ENCODE data around the gene ERGIC1.

Gene ERGIC1

DNA sequence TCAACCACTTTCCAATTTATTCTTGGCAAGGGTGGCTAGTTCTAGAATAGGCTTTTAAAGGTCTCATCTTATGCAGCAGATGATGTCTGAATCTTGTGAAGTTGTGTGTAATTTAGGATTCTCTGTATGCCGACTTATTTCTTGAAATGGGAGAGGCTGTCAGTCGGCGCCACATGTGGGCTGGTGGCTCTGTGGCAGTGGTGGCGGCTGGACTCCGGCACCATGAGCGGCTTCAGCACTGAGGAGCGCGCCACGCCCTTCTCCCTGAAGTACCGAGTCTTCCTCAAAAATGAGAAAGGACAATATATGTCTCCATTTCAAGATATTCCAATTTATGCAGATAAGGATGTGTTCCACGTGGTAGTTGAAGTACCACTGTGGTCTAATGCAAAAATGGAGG, 141.2 kb downstream of the ERGIC1 start:
- ATAC-seq (replicated peaks) (no peak), DNase-seq (no peak)
- Mint-ChIP-seq H3K27me3 (no peaks in the 10 kb centered on the region), H3K4me3 (no peak overlapping the region), H3K36me3 (ENCODE audit: insufficient read depth) (peaks cover 1% of the 10 kb centered on the region), H3K27ac (no peak overlapping the region), H3K4me1 (ENCODE audit: low read depth in 2 of 2) (peaks cover 0 to 4% of the 10 kb centered on the region in 2 donors), H3K9me3 (no peaks in the 10 kb centered on the region)

DNA sequence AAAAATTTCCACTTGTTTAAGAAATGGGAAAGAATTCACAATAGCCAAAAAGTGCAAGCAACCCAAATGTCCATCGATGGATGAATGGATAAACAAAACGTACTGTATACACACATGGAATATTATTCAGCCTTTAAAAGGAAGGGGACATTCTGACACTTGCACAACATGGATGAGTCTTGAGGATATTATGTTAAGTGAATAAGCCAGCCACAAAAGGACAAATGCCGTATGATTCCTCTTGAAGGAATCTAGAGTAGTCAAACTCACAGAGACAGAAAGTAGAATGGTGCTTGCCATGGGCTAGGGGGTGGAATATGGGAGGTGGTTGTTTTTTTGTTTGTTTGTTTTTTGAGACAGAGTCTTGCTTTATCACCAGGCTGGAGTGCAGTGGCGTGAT, 145.7 kb downstream of the ERGIC1 start:
- no peaks in the 10 kb centered on the region for H3K9me3 Mint-ChIP-seq
- DNase-seq, result no peak
- H3K27me3 Mint-ChIP-seq, result no peaks in the 10 kb centered on the region
- no peak overlapping the region for H3K4me3 Mint-ChIP-seq
- H3K4me1 Mint-ChIP-seq (ENCODE audit: low read depth in 2 of 2), result peaks cover 11 to 12% of the 10 kb centered on the region in 2 donors
- ATAC-seq (replicated peaks), result no peak
- H3K27ac Mint-ChIP-seq, result no peak overlapping the region
- peaks cover 4% of the 10 kb centered on the region for H3K36me3 Mint-ChIP-seq (ENCODE audit: insufficient read depth)

DNA sequence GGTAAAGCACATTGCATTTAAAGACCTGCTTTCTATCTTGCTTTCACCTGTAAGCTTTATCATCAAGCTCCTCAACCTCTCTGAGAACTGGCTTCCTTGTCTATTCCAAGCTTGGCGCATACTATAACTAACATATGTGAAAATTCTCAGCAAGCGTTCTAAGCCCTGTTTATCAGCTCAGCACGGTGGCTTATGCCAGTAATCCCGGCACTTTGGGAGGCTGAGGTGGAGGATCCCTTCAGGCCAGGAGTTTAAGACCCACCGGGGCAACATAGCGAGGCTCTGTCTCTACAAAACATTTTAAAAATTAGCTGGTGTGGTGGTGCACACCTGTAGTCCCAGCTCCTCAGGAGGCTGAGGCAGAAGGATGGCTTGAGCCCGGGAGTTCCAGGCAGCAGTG, 147.9 kb downstream of the ERGIC1 start:
- Mint-ChIP-seq H3K4me1 (ENCODE audit: low read depth in 2 of 2) (peaks cover 23 to 24% of the 10 kb centered on the region in 2 donors), H3K9me3 (no peaks in the 10 kb centered on the region), H3K27ac (no peak overlapping the region), H3K27me3 (no peaks in the 10 kb centered on the region), H3K36me3 (ENCODE audit: insufficient read depth) (peaks cover 16% of the 10 kb centered on the region), H3K4me3 (no peak overlapping the region)
- DNase-seq (no peak), ATAC-seq (replicated peaks) (no peak)

DNA sequence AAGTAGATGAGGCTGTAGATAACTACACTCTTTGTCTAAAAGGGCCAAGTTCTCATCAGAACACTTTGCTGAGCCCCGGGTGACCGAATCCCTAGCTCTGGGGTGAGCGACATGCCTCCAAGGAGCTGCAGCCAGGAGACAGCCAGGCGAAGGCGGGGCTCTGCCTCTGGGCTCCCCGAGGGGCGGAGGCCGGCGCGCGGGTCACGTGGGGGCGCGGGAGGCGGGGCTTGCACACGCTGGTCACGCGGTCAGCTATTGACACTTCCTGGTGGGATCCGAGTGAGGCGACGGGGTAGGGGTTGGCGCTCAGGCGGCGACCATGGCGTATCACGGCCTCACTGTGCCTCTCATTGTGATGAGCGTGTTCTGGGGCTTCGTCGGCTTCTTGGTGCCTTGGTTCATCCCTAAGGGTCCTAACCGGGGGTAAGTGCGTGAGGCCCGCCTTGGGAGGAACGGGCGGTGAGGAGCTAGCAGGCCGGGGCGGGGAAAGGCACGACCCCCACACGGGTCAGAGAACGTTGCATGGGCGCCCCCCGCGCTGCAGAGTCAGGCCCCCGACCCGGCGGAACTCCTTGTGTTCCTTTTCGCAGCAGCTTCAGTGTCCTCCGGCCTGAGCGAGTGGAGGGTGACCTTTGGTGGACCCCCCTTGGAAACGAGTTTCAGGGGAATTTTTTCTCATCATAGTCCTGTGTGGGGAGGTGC, 149.6 kb downstream of the ERGIC1 start, which contains the start of gene ATP6V0E1:
TSS of gene ATP6V0E1 (plus strand) at position 230 of the 702 bp plus-strand sequence. CDS start at position 320, 90 bp downstream.
- H3K4me1 Mint-ChIP-seq (ENCODE audit: low read depth in 2 of 2), result peaks cover 23% of the 10 kb centered on the region in 2 donors
- peak; percentile 89 for ATAC-seq (replicated peaks)
- peak within 1 kb of the TSS; percentile 97 to 98 for H3K27ac Mint-ChIP-seq
- no peaks in the 10 kb centered on the region for H3K27me3 Mint-ChIP-seq
- peaks cover 26% of the 10 kb centered on the region for H3K36me3 Mint-ChIP-seq (ENCODE audit: insufficient read depth)
- peak within 1 kb of the TSS; percentile 91 to 95 for H3K4me3 Mint-ChIP-seq
- DNase-seq, result peak; percentile 94 to 96 (median 95)
- H3K9me3 Mint-ChIP-seq, result no peaks in the 10 kb centered on the region

DNA sequence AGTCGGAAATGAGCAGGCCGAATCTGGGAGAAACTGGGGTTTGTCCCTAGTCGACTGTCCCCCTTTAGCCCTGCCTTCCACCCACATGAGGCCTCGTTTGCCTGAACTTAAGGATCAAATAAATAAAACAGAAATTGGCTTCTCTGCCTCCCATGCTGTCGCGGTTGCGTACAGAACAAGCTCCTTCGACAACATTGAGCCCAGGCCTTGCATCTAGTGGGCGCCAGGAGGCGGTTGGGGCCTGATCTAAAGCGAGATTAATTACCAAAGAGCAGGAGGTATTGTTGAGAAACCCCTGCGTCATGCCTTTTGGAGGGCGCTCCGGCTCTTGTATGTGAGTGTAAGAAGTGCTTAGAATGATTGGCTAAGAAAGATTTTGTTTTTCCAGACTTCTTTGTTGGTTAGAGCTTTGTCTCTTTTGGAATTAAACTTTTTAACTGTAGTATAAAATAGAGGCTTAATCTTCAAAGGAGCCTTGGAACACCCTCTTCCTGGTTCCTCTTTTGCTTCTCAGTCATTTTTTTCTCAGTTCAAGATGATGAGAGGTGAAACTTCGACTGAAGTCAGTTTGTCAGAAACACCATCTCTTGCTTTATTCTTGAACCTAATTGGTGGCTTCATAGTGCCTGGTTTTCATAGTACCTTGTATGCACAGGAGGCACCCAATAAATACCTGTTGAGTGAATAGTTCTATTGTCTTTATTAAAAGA, 150.3 kb downstream of the ERGIC1 start:
- ATAC-seq (replicated peaks) (peak; percentile 76), DNase-seq (peak; percentile 63 to 72 (median 65))
- Mint-ChIP-seq H3K27ac (peak overlapping the region; percentile 97 to 98), H3K36me3 (ENCODE audit: insufficient read depth) (peaks cover 30% of the 10 kb centered on the region), H3K9me3 (no peaks in the 10 kb centered on the region), H3K27me3 (no peaks in the 10 kb centered on the region), H3K4me1 (ENCODE audit: low read depth in 2 of 2) (peaks cover 23 to 25% of the 10 kb centered on the region in 2 donors), H3K4me3 (peak overlapping the region; percentile 91 to 95)

DNA sequence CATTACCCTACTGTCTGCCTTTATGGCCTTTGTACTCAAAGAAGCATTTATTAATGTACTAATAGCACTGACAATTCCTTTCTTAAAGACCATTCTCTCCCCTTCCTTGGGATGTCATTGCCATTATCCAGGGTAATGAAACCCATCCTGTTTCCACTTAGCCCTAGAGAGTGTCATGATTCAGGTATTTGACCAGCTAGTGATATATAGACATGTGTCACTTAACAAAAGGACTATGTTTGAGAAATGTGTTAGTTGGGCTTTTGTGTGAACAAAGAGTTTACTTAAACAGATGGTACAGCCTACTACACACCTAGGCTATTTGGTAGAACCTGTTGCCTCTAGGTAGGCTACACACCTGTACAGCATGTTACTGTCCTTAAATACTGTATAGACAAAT, 151.5 kb downstream of the ERGIC1 start:
- H3K27me3 Mint-ChIP-seq, result no peaks in the 10 kb centered on the region
- H3K4me3 Mint-ChIP-seq, result peak overlapping the region; percentile 91 to 95
- H3K27ac Mint-ChIP-seq, result peak overlapping the region; percentile 78 to 98
- H3K36me3 Mint-ChIP-seq (ENCODE audit: insufficient read depth), result peaks cover 32% of the 10 kb centered on the region
- ATAC-seq (replicated peaks), result no peak
- H3K9me3 Mint-ChIP-seq, result no peaks in the 10 kb centered on the region
- H3K4me1 Mint-ChIP-seq (ENCODE audit: low read depth in 2 of 2), result peaks cover 24 to 29% of the 10 kb centered on the region in 2 donors
- no peak for DNase-seq

DNA sequence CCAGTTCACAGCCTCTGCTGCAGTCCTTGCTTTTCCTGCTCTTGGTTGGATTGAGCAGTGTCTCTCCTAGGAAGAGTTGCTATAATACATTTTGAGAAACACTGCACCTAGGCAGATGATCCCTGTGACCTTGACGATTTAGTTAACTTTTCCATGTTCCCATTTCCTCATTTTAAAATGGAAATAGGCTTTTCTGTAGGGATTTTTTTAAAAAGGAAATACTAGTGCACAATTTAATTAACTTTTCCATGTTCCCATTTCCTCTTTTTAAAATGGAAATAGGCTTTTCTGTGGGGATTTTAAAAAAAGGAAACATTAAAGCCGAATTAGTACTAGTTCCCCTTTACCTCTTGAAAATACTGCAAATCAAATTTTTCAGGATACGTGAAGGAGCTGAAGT, 154.2 kb downstream of the ERGIC1 start:
- no peak for ATAC-seq (replicated peaks)
- H3K4me1 Mint-ChIP-seq (ENCODE audit: low read depth in 2 of 2), result peaks cover 35 to 48% of the 10 kb centered on the region in 2 donors
- H3K9me3 Mint-ChIP-seq, result no peaks in the 10 kb centered on the region
- H3K27me3 Mint-ChIP-seq, result no peaks in the 10 kb centered on the region
- no peak for DNase-seq
- no peak overlapping the region for H3K4me3 Mint-ChIP-seq
- H3K36me3 Mint-ChIP-seq (ENCODE audit: insufficient read depth), result peaks cover 43% of the 10 kb centered on the region
- H3K27ac Mint-ChIP-seq, result no peak overlapping the region

DNA sequence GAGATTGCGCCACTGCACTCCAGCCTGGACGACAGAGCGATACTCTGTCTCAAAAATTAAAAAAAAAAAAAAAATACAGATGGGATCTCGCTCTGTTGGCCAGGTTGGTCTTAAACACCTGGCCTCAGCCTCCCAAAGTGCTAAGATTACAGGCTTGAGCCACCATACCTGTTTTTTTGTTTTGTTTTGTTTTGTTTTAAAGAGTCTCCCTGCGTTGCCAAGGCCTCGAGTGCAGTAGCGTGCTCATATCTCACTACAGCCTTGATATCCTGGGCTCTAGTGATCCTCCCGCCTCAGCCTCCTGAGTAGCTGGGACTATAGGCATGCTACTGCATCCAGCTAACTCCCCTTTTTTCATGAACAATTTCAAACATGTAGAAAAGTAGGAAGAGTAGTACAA, 156.7 kb downstream of the ERGIC1 start:
- H3K4me1 Mint-ChIP-seq (ENCODE audit: low read depth in 2 of 2), result peaks cover 31 to 42% of the 10 kb centered on the region in 2 donors
- peak overlapping the region in 1 of 2 donors; percentile 45 for H3K27ac Mint-ChIP-seq
- H3K4me3 Mint-ChIP-seq, result no peak overlapping the region
- no peaks in the 10 kb centered on the region for H3K9me3 Mint-ChIP-seq
- no peak for ATAC-seq (replicated peaks)
- no peaks in the 10 kb centered on the region for H3K27me3 Mint-ChIP-seq
- H3K36me3 Mint-ChIP-seq (ENCODE audit: insufficient read depth), result peaks cover 54% of the 10 kb centered on the region
- DNase-seq, result no peak

DNA sequence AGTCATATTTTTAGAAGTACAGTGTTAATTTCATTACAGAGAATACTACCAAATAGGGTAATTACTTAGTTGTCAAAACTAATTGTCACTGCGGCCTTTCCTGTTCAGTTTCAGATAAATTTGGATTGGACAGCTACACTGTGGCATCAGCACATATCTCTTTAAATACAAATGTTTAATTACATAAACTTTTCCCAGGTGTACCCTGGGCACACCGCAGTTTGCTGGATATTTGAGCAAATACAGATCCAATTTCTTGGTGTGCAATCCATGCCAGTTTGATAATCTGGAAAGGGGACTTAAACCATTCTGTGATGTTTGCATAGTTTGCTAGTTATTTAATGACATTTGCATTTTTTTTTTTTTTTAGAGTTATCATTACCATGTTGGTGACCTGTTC, 160.4 kb downstream of the ERGIC1 start:
- Mint-ChIP-seq H3K4me1 (ENCODE audit: low read depth in 2 of 2) (peaks cover 20 to 42% of the 10 kb centered on the region in 2 donors), H3K9me3 (no peaks in the 10 kb centered on the region), H3K4me3 (no peak overlapping the region), H3K27ac (peak overlapping the region; percentile 7), H3K36me3 (ENCODE audit: insufficient read depth) (peaks cover 61% of the 10 kb centered on the region), H3K27me3 (no peaks in the 10 kb centered on the region)
- no peak for DNase-seq
- ATAC-seq (replicated peaks), result no peak

DNA sequence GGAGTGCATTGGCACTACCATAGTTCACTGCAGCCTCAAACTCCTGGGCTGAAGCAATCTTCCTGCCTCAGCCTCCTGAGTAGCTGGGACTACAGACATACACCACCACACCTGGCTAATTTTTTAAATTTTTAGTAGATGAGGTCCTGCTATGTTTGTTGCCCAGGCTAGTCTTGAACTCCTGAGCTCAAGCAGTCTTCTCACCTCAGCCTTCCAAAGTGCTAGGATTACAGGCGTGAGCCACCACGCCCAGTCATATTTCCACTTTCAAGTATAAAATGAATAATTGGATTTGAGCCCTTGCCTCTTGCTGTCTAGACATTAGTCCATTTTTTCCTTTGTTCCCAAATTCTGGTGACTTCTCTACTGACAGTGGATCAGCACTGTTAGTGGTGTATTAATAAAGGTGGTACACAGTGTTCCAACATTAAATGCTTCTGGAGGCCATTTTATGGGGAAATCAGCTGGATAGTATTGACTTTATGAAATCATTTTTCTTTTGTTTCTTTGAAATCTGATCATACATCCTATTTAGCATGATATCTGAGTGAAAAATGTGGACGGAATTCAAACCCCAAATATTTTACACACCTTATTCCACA, 165.4 kb downstream of the ERGIC1 start:
- Mint-ChIP-seq H3K27ac (no peak overlapping the region), H3K9me3 (no peaks in the 10 kb centered on the region), H3K4me3 (no peak overlapping the region), H3K27me3 (no peaks in the 10 kb centered on the region), H3K36me3 (ENCODE audit: insufficient read depth) (peaks cover 45% of the 10 kb centered on the region), H3K4me1 (ENCODE audit: low read depth in 2 of 2) (peaks cover 34 to 56% of the 10 kb centered on the region in 2 donors)
- ATAC-seq (replicated peaks), result no peak
- no peak for DNase-seq

DNA sequence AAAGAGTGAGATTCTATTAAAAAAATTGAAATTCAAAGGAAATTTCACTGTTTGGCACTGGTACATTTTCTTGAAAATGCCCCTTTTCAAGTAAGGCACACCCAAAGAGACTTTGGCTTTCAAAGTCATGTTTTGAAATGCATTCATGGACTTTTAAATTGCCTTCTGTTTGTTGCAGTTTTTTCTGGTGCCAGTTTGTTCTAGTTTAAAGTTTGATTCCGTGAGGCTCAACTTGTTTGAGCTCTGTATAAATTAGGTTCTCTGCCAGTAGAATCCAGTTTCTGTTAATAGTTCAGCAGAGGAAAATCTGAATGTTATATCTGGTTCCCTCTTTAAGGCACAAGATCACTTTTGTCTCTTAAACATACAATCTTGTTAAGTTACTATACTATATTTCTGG, 165.9 kb downstream of the ERGIC1 start:
- Mint-ChIP-seq H3K36me3 (ENCODE audit: insufficient read depth) (peaks cover 41% of the 10 kb centered on the region), H3K27ac (peak overlapping the region in 1 of 2 donors; percentile 66), H3K4me3 (no peak overlapping the region), H3K4me1 (ENCODE audit: low read depth in 2 of 2) (peaks cover 34 to 61% of the 10 kb centered on the region in 2 donors), H3K27me3 (no peaks in the 10 kb centered on the region), H3K9me3 (no peaks in the 10 kb centered on the region)
- DNase-seq (no peak), ATAC-seq (replicated peaks) (no peak)

DNA sequence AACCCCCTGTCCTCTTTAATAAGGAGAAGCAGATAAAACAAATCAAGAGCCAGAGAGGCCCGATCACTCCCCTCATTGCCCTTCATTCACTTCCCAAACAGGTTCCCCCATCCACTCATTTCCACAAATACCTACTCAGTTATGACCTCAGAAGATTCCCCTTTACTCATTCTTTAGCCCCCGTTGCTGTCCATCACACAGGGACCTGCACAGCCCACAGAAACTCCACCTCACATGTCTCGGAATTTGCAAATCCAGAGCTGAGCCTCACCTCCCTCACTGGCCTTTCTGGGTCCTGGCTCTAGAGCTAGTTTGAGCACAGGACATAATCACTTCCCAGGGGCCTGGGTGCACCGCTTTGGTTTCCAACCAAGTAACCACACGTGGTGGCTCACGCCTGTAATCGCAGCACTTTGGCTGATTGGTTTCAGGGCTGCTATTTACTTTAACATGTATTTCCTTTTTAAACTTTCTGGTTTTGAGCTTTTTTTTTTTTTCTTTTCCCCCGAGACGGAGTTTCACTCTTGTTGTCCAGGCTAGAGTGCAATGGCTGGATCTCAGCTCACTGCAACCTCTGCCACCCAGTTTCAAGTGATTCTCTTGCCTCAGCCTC, 167.3 kb downstream of the ERGIC1 start:
- Mint-ChIP-seq H3K27ac (peak overlapping the region; percentile 66 to 86), H3K9me3 (no peaks in the 10 kb centered on the region), H3K36me3 (ENCODE audit: insufficient read depth) (peaks cover 28% of the 10 kb centered on the region), H3K4me3 (peak overlapping the region; percentile 68 to 74), H3K27me3 (no peaks in the 10 kb centered on the region), H3K4me1 (ENCODE audit: low read depth in 2 of 2) (peaks cover 40 to 68% of the 10 kb centered on the region in 2 donors)
- ATAC-seq (replicated peaks) (peak; percentile 86), DNase-seq (peak in 2 of 3 experiments; percentile 7 to 20)
